Activated T-helper 9 cell treated with anti-CD3 and anti-CD28 coated beads, Interleukin-2, amount 50 U/mL, for 16 hours (primary cell): ENCODE measurements around the gene MAST2.

ENCODE experiments used
- DNase-seq: peaks from one replicate; pipeline ENCODE4 v3.0.0-alpha.2; 2020; ENCODE audit warnings: low read depth

The MAST2 gene

DNA sequence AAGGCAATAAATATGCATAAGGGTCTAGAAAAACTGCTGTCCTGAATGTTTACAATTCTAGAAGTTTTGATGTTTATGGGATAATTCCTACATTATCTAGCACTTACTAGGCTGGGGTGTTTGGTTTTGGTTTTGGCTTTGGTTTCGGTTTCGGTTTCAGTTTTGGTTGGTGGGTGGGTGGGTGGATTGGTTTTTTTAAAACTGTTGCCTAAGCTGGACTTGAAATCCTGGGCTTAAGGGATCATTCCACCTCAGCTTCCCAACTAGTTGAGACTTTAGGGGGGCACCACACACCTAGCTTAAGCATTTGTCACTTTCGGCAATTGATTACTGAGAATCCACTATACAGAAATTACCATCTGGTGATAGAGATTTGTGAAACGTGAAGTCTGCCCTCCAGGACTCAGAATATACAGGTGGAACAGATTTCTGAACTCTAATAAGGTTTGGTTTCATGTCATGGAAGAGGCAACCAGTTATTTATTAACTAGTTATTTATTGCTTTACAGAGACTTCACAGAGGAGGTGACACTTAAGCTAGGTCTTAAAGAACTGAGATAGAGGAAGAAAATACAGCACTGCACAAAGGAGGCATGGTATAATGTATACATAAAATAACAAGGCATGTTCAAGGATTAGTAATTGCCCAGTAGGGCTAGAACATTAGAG lies 259.4 kb downstream of the MAST2 start:
- DNase-seq: peak; percentile 16

DNA sequence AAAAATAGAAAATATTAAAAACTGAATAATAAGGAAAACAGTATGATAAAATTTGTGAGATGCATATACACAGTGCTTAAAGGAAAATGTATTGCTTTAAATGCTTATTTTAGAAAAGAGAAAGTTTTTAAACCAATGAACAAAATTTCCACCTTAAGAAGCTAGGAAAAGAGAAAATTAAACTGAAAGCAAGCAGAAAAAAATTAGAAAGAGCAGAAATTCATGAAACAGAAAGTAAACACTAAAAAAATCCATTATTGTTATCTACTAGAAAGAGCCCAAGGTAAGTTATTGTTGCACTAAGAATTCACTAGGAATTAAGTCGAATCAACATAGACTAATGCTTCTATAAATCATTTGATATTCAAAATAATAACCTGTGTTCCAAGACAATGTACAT lies 261.3 kb downstream of the MAST2 start:
- DNase-seq: no peak

DNA sequence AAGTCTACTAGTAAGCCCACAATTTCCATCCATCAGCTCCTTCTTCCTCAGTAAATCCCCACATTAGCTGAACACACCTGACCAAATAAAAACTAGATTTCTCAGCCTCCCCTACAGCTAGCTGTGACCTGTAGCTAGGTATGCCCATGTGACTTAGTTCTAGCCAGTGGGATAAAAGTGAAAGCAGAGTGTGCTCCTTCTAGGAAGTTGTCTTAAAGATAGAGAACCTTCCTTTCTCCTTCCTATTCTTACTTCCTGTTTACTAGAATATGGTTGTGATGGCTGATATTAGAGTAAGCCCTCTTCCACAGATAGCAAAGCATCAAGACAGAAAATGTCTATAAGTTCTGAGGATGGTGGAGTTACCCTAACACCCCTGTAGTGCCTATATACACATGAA lies 262.0 kb downstream of the MAST2 start:
- DNase-seq: no peak

DNA sequence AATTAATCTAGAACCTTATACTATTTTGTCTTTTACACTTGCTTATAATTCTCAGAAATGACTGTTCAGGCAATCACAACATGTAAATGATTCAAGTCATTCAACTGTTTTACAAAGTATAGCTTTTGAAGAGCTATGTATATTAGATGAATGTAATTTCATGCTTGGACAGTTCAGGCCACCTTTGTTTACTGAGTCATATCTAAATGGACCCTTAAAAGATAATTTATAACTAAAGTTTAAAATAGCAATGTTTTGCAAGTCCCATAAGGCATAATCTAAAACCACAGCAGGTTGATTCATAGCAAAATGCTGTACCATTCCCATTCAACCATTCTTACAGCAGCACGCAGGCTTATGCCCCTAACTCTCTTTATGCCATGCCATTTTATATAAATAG lies 264.2 kb downstream of the MAST2 start:
- DNase-seq: no peak

DNA sequence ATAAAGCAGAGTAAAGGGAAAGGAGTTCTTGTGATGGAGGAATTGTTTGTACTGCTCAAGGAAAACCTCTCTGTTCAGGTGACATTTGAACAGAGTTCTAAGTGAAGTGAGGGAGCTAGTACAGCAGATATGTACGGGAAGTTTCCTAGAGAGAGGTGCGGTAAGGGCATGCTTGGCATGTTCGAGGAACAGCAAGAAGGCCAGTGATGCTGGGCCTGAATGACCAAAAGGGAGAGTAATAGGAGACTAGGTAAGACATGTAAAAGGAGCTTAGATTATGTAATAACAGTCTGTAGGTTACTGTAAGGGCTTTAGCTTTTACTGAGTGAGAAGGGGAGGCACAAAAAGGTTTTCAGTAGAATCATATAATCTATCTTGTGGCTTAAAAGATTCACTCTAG lies 265.1 kb downstream of the MAST2 start:
- DNase-seq: no peak

DNA sequence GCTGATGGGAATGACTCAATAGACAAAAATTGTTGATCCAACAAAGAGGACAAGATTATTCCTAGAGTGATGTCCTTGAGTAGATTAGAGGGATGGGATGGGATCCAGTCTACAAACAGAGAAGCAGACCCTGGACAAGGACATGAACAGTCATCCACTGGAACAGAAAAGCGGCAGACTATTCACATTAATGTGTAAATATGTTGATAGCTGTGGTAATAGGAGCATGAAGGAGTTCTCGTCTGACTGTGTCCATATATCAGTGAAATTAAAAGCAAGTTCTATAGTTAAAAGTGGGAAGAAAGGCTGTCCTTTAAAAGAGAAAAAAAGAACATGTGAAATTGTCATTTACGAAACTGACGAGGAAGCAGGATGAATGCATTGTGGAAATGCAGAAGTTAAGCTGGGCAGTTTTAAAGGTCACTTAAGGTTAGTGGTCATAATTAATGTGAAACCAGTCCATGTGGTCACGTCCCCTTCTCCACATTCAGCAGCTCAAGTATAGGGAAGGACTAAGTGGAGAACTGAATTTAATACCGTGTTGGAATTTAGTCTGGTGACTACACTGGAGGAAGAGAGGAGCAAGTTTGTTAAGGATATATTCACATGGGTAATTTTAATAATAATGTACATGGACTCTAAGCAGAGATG lies 266.9 kb downstream of the MAST2 start:
- DNase-seq: no peak

DNA sequence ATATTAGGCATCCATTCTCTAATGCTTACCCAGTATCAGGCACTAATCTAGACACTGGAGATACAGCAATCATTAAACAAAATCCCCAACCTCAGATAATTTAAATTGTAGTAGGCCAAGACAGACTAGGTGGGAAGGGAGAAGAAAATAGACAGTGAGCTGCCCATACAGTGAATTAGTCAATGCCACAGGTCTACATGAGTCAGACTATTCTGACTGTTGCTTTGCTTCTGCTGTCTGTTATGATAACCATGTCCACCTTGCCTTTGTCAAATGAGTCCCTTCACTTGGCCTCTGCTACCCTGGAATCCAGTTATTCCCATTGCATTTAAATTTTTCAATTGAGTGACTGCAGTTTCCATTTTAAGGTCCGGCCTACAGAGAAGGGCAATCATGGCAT lies 269.6 kb downstream of the MAST2 start:
- no peak for DNase-seq

DNA sequence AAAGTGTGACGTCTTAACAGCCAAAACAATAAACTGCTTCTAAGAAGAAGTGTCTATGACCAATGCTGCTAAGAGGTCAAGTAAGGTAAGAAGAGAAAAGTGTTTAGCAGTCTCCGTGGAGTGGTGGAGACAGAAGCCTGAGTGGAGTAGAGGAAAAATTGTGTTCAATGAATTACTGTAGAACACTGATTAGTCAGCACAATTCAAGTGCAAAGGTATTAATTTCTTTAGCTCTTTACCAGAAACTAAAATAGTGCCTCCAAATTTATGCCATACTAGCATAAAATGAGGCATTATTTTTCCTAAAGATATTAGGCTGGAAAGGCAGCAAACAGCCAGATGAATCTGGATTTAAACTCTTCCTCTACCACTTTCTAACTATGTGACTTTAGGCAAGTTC lies 272.9 kb downstream of the MAST2 start:
- no peak for DNase-seq

DNA sequence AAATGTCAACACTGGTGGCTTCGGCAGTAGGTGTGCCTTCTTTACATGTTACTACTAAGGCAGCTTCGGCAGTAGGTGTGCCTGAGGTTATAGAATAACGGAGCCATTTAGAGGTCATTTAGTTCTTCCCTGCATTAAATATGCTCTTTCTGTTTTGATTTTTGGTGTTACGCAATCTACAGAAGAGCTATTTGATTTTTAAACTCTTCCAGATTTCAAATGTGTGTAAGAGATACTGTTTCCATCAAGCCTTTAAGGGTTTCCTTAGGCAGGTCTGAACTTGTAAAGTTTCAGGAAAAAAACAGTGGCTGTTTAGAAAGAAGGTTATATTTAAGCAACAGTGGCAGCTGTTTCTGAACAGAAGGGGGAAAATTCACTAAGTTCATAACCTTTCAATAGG lies 274.2 kb downstream of the MAST2 start:
- no peak for DNase-seq

DNA sequence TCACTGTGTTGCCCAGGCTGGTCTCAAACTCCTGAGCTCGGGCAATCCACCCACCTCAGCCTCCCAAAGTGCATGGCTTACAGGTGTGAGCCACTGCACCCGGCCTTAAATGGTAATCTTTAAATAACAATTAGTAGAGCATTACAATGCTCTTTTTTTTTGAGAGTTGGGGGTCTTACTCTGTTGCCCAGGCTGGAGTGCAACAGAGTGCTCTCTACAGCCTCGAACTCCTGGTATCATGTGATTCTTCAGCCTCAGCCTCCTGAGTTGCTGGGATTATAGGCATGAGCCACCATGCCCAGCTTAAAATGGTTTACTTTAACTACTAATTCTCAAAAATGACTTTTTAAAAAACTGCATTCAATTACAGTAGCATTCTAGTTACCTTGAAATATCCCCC lies 276.8 kb downstream of the MAST2 start:
- DNase-seq: no peak

DNA sequence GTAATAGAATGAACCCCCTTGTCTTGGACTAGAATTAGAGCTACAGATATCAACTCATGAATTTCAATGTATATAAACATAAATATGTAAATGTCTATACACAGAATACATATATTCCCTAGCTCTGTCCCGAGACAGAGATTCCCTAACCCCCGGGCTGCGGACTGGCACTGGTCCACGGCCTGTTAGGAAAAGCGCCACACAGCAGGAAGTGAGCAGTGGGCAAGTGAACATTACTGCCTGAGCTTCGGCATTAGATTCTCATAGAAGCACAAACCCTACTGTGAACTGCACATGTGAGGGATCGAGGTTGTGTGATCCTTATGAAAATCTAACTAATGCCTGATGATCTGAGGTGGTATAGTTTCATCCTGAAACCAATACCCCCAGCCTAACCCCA lies 277.8 kb downstream of the MAST2 start:
- DNase-seq: no peak

DNA sequence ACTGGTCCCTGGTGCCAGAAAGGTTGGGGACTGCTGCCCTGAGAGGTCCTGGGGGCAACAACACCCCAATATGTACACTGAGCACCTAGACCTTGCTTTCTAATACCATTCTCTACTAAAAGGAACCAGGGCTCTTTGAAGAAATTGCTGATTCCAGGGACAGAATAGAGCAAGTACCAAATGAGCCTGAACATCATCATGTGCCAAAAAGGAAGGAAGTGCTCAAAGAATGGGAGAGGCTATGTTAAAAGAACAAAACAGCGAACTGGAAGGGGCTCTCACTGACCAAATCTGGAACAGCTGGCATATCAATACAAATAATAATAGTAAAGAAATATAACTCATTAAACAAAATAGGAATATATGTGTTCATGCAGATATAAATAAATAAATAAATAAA lies 278.2 kb downstream of the MAST2 start:
- DNase-seq: no peak

DNA sequence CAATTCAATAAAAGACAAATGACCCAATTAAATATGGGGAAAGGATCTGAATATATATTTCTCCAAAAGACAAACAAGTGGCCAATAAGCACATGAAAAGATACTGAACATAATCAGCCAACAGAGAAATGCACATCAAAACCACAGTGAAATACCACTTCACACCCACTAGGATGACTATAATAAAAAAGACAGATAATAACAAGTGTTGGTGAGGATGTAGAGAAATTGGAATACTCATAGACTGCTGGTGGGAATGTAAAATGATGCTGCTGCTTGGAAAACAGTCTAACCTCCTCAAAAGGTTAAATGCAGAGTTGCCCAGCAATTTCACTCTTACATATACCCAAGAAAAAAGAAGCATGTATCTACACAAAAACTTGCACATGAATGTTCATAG lies 280.2 kb downstream of the MAST2 start:
- no peak for DNase-seq

DNA sequence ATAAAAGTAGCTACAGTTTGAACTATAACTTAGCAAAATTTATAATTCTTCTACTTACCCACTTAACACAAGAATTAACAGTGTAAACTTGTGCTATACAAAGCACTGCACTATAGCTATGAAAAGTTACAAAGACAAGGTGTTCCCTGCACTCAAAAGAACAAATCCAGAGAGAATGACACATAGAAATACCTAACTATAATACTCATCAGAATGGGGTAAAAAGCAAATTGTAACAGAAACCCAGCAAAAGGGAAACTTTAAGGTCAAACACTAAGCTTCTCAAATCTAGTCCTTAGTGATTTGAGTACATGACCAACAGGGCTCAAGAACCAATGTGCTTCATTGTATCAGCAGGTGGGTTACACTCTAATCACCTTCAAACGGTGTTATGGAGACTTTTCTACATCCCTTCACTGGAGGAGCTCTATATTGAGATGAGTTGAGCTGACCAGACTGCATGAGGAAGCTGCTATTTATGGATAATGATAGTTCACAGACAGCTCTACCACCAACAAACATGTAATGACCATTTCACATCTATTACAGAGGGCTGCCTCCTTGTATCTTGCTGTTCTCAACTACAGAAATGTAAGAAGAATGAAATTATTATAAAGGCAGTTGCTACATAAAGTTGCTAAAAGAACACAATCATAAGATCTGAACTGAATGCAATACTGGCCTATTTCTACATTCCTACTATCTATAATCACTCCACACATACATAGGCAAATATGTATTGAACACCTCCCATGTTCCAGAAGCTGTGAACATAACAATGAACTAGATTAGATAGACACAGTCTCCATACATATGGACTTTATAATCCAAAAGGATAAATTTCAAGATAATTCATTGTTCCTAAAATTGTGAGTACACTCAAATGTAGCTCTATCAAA lies 281.4 kb downstream of the MAST2 start:
- no peak for DNase-seq
